Right forelimb (tissue), 1 donor: ENCODE measurements around the gene HDDC2.

ENCODE experiments used
- DNase-seq: peaks from one replicate; pipeline ENCODE4 v3.0.0-alpha.2; 2018

The HDDC2 gene

DNA sequence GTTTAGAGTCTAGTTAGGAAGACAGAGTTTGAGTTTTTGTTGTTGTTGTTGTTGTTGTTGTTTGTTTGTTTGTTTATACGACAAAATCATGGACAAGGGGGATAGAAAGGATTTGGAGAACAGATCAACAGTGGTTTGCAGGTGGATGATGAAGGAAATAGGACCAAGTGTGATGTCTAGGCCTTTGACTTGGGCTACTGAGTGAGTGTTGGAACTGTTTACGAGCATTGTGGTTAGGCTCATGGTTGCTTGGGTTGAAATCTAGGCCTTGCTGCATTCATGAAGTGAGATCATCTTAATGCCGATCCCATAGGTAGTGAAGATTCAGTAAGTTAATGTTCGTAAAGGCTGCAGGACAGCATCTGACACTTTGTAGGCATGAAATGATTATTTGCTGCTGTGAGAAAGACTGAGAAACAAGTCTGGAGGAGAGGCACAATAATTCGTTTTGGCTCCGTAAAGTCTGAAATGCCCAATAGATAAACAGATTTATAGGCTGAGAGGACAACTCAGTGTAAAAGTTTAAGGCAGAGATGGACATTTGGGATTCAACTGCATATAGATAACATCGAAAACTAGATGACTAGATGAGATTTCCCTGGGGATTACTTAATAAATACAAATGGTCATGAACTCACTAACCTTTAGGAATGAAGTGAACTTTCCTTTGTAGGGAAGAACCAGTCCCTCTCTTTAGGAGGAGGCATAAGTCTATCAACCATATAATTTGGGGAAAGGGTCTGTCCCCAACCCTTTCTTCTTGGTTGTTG is 70.0 kb downstream of the HDDC2 start:
- no peak for DNase-seq

DNA sequence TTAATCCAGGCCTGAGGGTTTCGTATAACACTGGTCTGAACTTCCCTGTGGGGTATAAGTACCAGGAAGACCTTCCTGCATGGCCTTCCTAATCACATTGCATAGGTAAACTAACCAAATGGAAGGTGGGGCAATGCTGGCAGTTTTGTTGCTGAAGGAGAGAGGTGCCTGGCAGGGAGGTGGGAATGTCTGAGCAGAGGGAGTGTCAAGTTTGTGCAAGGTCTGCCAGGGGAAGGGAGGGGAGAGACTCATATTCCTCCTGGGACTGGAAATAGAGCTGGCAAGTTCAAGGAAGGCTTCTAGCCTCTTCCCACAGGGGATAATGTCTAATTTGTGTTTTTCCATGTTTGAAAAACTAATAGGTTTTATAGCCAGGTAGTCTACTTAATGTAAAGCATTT is 70.6 kb downstream of the HDDC2 start:
- DNase-seq: no peak

DNA sequence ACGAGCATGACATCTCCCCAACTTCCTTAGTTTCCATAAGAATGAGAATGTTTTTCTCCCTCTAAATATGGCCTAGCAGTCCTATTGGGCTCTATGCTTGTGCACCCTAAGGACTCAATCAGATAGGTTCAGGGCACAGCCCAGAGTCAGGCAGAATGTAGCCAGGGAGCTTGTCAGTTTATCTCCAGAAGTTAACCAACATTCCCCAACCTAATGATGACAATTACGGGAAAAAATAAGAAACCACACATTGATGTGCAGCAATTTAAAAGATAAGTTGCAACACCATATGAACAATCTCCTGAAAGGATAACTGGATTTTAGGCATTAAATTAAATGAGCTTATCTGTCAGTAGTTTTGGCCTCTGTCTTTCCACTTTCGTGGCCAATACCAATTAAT is 71.1 kb downstream of the HDDC2 start:
- DNase-seq: no peak

DNA sequence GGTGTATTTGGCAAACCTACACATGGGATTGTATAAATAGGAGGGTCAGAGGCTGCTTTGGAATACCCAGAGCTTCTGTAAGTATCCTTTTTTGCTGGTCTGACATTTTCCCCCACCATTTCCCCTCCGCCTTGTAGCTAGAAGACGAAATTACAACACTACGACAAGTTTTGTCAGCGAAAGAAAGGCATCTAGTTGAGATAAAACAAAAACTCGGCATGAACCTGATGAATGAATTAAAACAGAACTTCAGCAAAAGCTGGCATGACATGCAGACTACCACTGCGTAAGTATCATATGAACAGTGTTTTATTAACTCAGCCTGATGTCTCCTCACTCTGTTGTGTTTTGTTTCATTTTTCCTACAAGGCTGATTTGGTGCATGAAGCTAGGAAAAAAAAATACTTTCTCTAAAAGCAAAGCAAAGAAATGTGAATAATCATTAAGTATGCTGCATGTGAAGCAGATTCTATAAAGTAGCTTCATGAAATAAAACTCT is 72.7 kb downstream of the HDDC2 start:
- no peak for DNase-seq

DNA sequence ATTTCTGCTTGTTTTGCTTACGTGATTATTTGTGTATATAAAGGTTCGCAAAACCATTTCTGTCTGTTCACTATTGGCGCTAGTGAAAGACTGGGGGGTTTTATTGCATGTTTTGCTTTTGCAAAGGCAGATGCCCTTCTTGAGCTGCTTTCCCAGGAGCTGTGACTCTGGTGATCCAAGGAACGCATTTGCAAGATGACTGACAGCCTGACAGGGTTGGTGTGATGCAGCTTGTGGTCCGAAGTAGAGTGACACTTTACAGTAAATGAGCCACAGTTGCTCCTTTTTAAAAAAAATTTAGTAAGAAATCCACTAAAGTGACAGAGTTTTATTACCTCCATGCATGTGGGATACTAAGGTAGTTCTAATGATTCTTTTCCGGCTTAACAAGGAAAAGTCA is 74.5 kb downstream of the HDDC2 start:
- DNase-seq: no peak
